SIG-M5 treated with dmso at 0.1 percent for 504 hours (cell line): ENCODE measurements around the gene MCTP1.

Experiments
- DNase-seq: peaks from one replicate; lab custom pipeline; 2025; ENCODE audit not compliant: unreplicated experiment; lab: John Stamatoyannopoulos, UW

Gene MCTP1

GRCh38 chr5:95124731-95125130 is 160.2 kb downstream of the MCTP1 start:
- no peak for DNase-seq

- DNase-seq, result no peak
Observed at GRCh38 chr5:95124101-95124500, 160.8 kb downstream of the MCTP1 start.

GRCh38 chr5:95114902-95115301 is 170.0 kb downstream of the MCTP1 start:
- DNase-seq, result no peak

GRCh38 chr5:95114305-95114704 is 170.6 kb downstream of the MCTP1 start:
- no peak for DNase-seq

GRCh38 chr5:95113489-95113888 is 171.4 kb downstream of the MCTP1 start:
- DNase-seq, result no peak

- DNase-seq, result no peak
Observed at GRCh38 chr5:95111141-95111540, 173.8 kb downstream of the MCTP1 start.

- no peak for DNase-seq
Observed at GRCh38 chr5:95110118-95110517, 174.8 kb downstream of the MCTP1 start.

- no peak for DNase-seq
Observed at GRCh38 chr5:95107138-95107537, 177.8 kb downstream of the MCTP1 start.

GRCh38 chr5:95105638-95106037 is 179.3 kb downstream of the MCTP1 start:
- DNase-seq, result no peak

GRCh38 chr5:95102687-95103086 is 182.2 kb downstream of the MCTP1 start:
- DNase-seq, result no peak

- DNase-seq, result no peak
Observed at GRCh38 chr5:95102080-95102479, 182.8 kb downstream of the MCTP1 start.

GRCh38 chr5:95100551-95100950 is 184.3 kb downstream of the MCTP1 start:
- DNase-seq, result no peak

- DNase-seq, result no peak
Observed at GRCh38 chr5:95098012-95098411, 186.9 kb downstream of the MCTP1 start.

GRCh38 chr5:95093211-95093610 is 191.7 kb downstream of the MCTP1 start:
- DNase-seq, result no peak

- DNase-seq, result no peak
Observed at GRCh38 chr5:95090774-95091173, 194.1 kb downstream of the MCTP1 start.

GRCh38 chr5:95087816-95088317 is 197.0 kb downstream of the MCTP1 start:
- DNase-seq, result peak; percentile 44

- DNase-seq, result peak; percentile 21
Observed at GRCh38 chr5:95086927-95087815, 197.7 kb downstream of the MCTP1 start.

- no peak for DNase-seq
Observed at GRCh38 chr5:95084757-95085156, 200.1 kb downstream of the MCTP1 start.

- DNase-seq, result no peak
Observed at GRCh38 chr5:95083606-95084005, 201.3 kb downstream of the MCTP1 start.

GRCh38 chr5:95081982-95082381 is 202.9 kb downstream of the MCTP1 start:
- peak; percentile 49 for DNase-seq

GRCh38 chr5:95081500-95081960 is 203.4 kb downstream of the MCTP1 start:
- peak; percentile 98 for DNase-seq

- no peak for DNase-seq
Observed at GRCh38 chr5:95080441-95080840, 204.5 kb downstream of the MCTP1 start.

- no peak for DNase-seq
Observed at GRCh38 chr5:95080030-95080429, 204.9 kb downstream of the MCTP1 start.
